Ovary (tissue), 3 donors: ENCODE measurements around the gene OSBPL2.

ENCODE experiments used
- POLR2A ChIP-seq: fragments of 450-650 bp; IDR thresholded peaks from one replicate; pipeline ENCODE4 v1.6.1; 2017; ENCODE audit warnings: antibody characterized with exemption, mild to moderate bottlenecking, moderate library complexity
- TF ChIP-seq, protein P1 (sequence below), 3 donors: fragments of 450-650 bp in 2 of 3; fragments of 200-600 bp in 1 of 3; IDR thresholded peaks; one replicate each; pipeline versions ENCODE4 v1.5.1 to v1.8.0; 2016 to 2022; ENCODE audit warnings: antibody characterized with exemption in 3 of 3, mild to moderate bottlenecking in 1 of 3
- donor health status: DM: no; HTN: no; CAD: no.

DNA sequence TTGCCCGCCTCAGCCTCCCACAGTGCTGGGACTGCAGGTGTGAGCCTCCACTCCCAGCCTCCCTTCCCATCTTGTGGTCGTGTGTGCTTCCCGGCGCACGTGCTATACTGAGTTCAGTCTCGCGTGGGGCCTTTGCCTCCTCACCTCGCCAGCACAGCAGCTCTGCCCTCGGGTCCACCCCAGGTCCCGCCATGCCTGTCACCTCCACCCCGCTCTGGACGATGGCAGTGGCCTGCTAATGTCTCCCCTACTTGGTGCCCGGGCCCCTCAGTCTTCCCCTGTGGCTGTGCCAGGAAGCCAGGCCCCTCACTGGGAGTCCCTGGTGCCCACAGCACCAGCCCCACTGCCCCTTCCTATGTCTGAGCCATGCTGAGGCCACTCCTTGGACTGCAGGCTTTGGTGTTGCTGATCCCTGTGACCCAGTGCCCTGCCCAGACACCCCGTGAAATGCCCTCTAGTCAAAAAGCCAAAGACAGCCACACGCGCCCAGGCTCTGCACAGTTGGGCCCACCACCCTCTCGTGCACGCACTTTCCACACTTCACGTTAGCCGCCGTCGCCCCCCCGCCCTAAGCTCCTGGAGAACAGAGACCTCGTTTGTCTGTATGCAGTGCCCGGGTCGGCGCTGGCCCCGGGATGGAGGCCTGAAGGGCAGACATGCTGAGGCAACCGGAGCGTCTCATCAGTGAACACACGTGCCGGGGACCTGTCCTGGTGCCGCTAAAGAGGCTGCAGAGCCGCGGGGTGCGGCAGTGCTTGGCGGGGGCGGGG lies 32.5 kb upstream of the OSBPL2 start:
- TF ChIP-seq, protein P1, sequence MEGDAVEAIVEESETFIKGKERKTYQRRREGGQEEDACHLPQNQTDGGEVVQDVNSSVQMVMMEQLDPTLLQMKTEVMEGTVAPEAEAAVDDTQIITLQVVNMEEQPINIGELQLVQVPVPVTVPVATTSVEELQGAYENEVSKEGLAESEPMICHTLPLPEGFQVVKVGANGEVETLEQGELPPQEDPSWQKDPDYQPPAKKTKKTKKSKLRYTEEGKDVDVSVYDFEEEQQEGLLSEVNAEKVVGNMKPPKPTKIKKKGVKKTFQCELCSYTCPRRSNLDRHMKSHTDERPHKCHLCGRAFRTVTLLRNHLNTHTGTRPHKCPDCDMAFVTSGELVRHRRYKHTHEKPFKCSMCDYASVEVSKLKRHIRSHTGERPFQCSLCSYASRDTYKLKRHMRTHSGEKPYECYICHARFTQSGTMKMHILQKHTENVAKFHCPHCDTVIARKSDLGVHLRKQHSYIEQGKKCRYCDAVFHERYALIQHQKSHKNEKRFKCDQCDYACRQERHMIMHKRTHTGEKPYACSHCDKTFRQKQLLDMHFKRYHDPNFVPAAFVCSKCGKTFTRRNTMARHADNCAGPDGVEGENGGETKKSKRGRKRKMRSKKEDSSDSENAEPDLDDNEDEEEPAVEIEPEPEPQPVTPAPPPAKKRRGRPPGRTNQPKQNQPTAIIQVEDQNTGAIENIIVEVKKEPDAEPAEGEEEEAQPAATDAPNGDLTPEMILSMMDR (IDR thresholded peaks at IDR 0.05) = no peak
- TF ChIP-seq POLR2A = no peak
